ENCODE data around the gene CLCA1.

CLCA1 gene

DNA sequence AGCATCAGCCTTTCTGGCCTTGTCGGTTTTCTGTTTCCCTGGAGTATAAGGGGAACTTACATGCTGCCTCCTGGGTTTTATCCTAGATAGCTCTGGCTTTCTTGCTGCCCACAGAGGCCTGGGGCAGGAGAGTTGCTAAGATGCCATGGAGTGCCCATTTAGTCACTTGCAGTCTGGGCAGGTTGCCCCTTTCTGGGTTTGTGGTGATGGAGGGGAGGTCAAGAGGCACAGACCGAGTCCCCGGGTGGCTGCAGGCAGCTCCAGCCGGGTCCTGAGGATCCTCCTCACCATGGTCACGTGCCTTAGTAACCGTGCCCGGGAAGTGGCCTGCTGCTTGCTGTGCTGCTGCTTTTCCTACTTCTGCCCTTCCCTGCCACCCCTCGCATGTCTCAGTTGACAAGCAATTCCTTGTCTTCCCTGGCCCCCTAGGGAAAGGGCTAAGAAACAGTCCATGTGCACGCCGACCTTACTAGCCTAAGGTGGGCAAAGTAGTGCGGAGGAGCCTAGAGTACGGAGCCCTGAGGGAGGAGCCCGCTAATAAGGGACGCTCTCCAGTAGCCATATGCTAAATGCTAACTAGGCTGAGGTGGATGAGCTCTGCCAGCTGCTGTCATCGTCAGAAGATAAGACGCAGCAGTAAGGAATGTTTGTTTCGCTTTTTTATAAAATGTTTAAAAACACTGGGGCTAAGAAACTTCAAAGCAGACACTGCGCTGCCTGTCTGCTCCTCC is 34.8 kb downstream of the CLCA1 start:
- DNase-seq (ENCODE audit: low spot score) = peak; percentile 26

DNA sequence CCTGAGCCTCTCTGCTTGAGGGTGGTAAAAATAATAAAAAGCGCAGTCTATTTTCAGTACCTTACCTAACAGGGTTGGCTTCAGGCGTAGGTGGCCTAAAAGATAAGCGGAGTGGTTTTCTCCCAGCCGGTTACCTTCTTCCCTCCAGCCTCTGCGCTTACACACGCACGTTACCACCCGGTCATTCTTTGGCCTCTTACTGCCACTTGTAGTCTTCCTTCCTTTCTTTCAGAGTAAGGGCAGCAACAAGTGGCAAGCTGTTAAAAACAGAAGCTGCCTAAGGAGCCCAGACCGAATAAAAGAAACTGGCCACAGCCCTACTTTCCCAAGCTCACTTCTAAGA is 35.4 kb downstream of the CLCA1 start:
- DNase-seq (ENCODE audit: low spot score) = no peak

DNA sequence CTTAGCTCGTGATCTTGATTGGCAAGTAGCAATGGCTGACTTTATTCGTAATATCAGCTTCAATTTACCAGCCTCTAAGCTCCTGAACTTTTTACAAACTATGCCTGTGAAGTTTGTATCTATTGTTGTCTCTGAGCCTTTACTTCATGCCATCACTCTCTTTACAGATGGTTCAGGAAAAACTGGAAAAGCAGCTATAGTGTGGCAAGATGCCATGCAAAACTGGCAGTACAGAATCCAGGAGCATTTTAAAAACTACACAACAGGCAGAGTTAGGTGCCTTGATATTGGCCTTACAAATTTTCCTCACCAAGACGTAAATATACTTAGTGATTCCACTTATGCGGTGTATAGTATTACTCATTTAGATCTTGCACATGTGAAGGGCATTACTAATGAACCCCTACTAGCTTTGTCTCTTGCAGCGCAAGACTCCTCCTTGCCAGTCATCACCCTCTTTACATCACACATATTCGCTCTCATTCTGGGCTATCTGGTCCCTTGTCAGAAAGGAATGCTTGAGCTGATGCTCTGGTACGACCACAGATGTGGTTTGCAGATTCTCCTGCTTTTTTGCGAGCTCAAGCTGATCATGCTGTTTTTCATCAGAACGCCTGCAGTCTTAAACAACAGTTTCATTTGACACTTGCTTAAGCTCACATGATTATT is 36.3 kb downstream of the CLCA1 start:
- no peak for DNase-seq (ENCODE audit: low spot score)

DNA sequence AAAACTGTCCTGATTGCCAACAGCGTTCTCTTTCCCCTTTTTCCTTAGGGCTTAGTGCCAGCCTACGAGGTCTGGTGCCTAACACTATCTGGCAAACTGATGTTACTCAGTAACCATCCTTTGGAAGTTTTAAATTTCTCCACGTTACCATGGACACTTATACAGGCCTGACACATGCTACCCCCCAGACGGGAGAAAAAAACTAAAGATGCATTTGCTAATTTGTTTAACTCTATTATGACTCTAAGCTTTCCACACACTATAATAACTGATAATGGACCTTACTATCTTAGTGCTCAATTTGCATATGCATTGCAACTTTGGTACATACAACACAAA is 36.8 kb downstream of the CLCA1 start:
- DNase-seq (ENCODE audit: low spot score) = no peak

DNA sequence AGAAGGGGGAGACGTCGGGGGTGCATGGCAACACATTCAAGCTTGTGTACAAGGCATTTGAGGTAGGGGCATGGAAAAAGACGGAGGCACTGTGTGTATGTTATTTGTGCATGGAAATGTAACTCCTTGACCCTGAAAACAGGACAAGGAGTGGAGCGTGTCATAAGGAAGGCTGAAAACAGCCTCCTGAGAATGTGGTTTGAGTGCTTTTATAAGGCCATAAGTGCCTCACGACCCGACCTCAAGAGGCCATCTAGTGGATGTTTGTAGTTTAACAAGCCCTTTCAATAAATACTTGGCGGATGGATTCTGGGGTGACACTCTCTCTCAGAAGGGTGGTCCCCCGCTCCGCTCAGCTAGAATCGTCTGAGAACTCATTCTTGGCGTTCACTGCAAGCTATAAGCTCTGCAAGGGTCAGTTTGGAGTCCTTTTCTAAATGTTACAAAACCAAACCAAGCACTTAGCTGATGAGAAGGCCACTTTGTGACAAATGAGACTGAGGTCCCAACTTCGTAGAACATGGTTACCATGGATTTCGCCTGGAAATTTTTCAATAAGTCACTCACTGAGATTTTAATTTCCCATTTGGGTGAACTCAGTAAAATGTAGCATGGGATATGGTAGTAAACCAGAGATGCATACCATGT is 39.3 kb downstream of the CLCA1 start:
- DNase-seq (ENCODE audit: low spot score) = no peak

DNA sequence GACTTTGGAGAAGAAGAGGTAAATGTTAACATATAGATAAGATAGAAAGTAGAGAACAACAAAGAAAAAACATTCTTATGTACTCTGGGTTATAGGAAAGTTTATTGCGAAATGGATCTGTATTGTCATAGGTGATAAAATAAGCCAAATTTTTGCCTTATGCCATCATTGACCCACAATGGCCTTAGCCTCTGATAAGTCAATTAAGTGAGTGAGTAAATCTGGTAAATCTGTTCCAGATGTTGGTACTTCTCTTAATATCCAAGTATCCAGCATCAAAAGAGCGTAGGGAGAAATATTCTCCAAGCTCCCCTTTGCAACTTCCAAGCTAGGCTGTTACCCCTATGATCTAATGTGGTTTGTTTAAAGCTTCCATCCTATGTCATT is 39.8 kb downstream of the CLCA1 start:
- DNase-seq (ENCODE audit: low spot score) = no peak

DNA sequence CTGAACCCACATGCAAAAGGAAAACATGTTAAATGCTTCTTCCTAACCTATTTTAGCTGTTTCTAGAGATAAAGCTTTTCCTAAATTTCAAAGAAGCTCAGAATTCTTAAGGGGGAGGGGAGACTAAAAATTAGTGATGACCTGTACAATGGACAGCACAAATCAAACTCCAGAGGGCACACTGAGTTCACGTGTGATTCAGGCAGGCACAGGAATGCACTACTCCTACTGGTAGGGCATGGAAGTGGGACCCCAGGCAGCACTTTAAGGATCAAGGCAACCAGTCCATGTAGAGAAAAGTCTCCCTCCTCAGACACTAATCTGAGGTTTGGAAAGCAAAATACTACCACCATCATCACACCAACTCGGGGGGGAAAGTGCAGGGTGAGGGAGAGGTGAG is 46.9 kb downstream of the CLCA1 start:
- DNase-seq (ENCODE audit: low spot score) = no peak

DNA sequence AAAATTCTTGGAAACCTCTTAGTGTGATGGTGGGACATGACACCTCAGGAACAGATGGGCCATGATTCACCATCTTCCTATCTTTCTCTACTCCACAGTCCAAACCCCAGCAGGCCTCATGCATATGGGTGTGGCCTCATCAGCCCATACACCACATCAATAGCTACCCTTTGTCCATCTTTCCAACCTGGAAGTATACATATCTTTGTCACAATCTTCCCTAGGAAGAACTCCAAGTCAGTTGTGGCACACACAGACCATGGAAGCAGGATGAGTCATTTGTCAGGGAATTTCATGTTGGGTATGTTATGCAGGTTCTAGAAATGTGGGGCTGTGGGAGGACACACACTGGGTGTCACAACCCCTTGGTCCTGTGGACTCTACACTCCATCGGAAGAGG is 47.6 kb downstream of the CLCA1 start:
- DNase-seq (ENCODE audit: low spot score) = no peak

DNA sequence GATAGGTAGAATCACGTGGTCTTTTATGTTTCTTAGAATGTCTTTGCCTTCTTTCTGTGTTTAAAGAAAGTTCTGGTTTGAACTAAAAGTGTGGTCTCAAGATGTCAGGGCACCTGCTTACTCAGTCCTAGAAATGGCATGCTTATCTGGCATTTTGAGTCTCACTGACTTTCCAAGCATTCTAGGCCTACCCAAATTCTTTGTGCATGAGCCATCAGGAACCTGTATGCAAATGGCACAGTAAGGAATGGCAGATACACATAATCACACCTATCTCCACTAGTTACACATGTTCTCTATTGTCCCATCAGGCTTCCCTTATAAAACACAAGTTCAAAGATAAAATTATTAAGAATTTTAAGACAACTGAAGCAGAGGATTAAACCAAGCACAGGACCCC is 48.6 kb downstream of the CLCA1 start:
- no peak for DNase-seq (ENCODE audit: low spot score)

DNA sequence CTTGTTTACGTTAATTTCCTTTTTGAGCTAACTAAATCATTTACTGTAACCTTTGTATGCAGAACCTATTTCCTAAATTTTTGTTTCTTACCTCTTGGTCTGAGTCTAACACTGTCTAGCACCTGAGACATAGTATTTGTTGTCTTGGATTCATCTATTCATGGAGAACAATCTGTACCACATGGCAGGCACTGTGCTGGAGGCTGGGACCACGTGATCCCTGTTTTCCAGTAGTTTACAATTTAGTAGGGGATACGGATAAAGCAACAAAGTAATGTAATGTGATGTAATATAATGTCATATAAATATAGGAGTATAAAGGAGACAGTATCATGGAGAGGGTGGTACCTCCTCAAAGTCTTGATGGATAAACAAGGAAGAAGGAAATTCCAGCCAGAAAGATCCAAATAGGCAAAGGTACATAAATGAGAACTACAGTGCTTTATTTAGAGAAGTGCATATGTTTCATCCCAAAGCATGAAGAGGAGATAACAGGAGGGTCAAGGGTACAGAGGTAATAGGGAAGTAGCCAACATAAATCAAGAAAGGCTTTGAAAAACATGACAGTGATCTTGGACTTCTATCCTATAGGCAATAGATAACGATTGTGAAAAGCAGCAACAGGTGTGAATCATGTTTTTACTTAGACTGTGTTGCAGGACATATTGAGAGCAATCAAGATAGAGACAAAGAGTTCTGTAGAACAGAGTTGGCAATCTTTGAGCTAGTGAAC is 52.2 kb downstream of the CLCA1 start:
- no peak for DNase-seq (ENCODE audit: low spot score)

DNA sequence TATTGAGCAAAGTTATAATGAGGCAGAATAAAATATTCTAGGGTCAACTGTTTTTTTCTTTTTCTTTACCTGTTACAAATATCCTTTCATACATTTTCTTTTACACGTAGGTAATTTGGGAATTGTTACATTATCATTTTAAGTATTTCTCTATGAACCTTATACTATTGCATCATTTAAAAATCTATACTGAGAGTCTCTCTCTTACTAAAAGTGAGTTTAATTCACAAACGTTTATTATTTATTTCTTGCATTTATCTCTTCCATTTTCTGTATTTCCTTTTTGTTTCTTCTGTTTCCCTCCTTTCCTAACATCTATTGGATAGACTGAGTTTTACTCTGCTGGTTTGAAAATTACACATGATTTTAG is 52.8 kb downstream of the CLCA1 start:
- DNase-seq (ENCODE audit: low spot score) = no peak

DNA sequence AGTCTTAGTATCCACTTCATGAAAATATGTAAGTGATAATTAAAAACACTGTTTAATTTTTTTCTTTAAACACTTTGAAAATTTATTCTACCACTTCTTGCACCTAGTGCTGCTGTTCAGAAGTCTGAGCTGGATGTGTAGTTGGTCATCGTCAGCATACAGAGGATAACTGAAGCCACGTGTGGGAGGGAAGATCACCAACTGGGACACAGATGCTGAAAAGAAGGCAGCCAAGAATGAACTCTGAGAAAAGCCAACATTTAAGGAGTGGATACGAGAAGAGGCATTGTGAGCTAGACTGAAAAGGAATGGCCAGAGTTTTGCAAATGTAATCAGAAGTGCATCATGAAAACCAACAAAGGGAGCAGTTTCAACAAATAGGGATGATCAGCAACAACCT is 53.5 kb downstream of the CLCA1 start:
- no peak for DNase-seq (ENCODE audit: low spot score)

DNA sequence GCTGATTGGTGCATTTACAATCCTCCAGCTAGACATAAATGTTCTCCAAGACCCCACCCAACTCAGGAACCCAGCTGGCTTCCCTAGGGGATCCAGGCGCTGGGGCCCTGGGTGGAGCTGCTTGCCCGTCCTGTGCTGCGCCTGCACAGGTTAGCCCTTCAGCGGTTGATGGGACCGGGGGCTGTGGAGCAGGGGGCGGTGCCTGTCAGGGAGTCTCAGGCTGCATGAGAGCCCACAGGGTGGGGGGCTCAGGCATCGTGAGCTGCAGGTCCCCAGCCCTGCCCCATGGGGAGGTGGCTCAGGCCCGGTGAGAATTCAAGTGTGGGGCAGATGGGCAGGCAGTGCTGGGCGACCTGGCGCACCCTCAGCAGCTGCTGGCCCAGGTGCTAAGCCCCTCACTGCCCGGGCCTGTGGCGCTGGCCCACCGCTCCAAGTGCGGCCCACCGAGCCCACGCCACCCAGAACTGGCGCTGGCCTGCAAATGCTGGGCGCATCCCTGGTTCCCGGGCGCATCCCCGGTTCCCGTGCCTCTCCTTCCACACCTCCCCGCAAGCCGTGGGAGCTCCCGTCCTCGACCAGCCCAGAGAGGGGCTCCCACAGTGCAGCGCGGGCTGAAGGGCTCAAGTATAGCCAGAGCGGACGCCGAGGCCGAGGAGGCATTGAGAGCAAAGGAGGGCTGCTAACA is 55.1 kb downstream of the CLCA1 start:
- no peak for DNase-seq (ENCODE audit: low spot score)

DNA sequence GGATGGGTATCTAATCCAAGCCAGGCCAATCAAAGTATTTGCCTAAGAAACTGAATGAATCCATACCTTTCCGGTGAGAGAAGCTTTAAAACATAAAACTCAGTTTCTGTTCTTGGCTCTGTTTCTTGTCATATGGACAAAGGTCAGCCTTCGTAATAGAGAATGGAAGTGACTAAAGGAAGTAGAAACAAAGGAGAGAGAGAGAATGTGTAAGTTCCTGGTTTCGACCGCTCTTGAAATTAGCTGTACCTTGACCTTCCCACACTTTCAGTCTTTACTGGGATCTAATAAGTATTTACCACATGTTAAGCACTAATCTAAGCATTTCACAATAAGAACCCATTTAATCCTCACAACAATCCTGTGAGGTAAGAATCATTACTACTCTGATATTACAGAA is 58.6 kb downstream of the CLCA1 start:
- no peak for DNase-seq (ENCODE audit: low spot score)

DNA sequence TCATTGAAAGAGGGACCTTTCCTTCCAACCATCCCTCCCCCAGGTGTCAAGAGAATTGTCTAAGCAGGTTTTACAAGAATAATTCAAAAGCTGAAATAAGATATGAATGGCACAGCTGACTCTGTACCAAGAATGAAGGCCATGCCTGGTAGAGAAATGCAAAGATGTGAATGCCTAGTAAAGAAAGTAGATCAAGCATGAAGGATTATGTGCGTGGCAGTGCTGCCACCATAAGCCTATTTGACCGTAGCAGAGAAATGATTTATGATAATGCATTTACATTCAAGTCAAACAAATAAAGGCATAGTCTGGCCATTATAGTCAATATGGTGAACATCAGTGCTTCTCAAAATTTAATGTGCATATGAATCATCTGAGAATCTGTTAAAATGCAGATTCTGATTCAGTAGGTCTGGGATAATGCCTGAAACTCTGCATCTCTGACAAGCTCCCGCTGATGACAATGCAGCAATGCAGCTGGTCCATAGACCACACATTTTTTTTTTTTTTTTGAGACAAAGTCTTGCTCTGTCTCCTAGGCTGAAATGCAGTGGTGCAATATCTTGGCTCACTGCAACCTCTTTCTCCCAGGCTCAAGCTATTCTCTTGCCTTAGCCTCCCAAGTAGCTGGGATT is 61.6 kb downstream of the CLCA1 start:
- DNase-seq (ENCODE audit: low spot score) = no peak

DNA sequence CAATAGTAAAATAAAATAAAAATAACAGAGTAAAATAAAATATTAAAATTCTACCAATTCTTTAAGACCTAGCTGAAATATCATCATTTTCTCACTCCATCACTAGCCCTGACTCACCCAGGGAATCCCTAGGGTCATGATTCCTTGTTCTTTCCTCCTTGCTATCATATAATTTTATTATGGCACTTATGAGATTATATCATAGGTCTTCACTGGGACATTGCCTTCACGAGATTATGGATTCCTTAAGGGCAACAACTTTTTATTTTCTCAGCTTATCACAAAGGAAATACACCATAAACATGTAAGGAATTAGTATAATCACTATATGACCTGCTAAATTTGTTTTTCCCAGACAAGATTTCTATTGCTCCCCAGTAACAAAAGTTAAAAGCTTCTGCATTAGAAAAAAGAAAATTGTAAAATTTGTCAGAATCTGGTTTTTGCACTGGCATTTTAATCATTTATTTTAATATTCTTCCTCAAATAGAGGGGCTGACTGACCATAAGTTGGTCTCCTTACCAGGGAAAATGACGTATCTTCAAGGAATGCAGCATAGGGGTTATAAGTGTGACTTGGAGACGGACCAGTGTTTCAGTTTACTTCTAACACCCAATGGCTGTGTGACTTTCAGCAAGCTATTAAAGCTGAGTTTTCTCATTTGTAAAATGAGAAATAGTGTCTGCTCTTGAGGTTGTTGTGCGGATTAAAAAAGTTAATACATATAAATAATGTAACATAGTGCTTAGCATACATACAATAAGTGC is 69.4 kb downstream of the CLCA1 start:
- DNase-seq (ENCODE audit: low spot score) = no peak

DNA sequence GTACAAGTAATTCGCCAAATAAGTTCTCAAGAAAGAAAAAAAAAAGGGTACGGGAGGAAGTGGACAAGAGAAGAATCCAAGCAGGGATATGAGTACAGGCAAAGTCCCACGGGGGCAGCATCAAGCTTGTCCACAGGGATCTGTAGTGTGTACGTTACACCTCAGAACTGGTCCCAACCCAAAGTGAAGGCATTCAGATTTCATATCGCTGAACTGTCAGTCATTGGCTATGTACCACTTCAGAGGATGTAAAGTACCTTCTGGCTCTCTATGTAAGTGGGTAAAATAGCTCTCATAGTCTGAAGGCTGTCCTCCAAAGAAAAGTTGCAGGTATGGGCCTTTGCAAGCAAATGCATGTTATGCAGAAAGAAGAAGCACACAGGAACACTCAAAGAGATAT is 70.0 kb downstream of the CLCA1 start:
- no peak for DNase-seq (ENCODE audit: low spot score)

DNA sequence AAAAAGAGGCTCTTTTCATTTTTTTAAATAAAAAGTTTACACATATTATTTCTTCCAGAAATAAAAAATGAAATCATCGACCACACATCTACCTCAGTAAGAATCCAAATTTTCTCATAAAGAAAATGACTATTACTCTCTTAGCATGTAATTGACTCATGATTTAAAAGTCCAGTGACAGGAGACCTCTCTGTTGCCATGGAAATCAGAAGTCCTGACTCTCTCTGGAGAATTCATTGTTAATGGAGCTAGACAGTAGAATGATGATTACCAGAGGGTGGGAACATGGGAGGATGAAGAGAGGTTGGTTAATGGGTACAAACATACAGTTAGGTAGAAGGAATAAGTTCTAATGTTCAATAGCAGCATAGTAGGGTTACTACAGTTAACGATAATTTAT is 73.1 kb downstream of the CLCA1 start:
- DNase-seq (ENCODE audit: low spot score) = no peak

DNA sequence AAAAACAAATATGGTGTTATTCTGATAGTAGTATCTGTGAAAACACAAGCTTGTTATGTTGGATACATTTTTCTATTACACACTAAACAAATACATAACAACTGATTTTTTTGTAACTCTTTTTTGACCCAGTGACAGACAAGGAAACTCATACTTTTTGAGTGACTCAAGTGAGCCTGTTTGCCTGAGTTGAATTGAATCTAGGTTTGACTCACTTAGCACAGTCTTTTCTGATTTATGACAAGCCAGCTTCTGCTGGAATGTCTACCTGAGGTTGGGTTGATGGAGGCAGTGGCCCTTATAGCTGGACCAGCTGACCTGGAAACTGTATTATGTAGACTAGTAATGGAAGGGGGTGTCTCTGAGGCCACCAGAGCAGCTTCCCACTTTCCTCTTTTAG is 73.9 kb downstream of the CLCA1 start:
- no peak for DNase-seq (ENCODE audit: low spot score)

DNA sequence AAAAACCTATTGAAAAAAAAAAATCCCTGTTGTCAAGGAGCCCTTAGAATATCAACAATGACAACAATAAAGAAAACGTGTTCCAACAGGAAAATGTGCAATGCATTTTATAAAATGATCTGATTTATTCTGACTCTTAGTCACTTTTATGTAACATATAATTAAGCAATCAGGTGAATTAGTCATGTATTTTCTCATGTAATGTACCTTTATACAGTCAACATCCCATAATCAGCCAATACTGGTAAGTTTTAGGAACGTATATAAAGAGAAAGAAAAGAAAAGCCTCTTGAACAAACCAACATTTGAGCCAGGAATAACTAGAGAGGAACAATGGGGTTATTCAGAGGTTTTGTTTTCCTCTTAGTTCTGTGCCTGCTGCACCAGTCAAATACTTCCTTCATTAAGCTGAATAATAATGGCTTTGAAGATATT is 78.1 kb downstream of the CLCA1 start, which contains the start of gene CLCA4:
CLCA4 (plus strand) TSS at position 292 of the 435 bp plus-strand sequence; CDS start at position 334, 42 bp downstream.
- no peak for DNase-seq (ENCODE audit: low spot score)

DNA sequence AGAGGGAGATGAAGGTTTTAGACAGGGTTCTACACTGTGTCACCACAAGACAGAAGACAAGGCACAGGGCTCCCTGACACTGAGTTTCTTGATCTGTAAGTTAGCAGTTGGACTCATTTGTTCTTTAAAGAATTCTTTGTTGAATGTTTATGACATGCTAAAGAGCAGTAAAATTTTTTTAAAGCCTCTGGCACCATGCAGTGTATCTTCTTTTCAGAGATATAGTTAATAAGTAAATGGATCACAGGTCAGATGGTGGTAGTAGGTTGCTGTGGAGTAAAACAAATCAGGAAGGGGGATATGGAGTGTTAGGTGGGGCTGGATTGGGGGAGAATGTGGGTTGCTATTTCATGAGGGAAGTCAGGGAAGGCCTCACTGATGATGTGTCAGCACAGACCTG is 80.1 kb downstream of the CLCA1 start:
- no peak for DNase-seq (ENCODE audit: low spot score)
